Measurements from ENCODE around the gene BCO1.
"Not testable (repeated sequence)": the region's sequence is repeated elsewhere in the genome, so short reads cannot be mapped to it uniquely, and the experiment has no call there.

DNA sequence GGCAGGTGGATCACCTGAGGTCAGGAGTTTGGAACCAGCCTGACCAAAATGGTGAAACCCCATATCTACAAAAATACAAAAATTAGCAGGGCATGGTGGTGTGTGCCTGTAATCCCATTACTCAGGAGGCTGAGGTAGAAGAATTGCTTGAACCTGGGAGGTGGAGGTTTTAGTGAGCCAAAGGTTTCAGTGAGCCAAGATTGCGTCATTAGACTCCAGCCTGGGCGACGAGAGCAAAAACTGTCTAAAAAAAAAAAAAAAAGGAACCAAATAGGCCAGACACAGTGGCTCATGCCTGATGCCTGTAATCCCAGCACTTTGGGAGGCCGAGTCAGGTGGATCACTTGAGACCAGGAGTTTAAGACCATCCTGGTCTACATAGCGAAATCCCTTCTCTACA lies 12.8 kb upstream of the BCO1 start:
- TF ChIP-seq POLR2A, EP300 (IDR thresholded peaks at IDR 0.05): not testable (repeated sequence)
